COLO668 (cell line): ENCODE results near the gene INPPL1.
"Not testable (repeated sequence)": the region's sequence is repeated elsewhere in the genome, so short reads cannot be mapped to it uniquely, and the experiment has no call there.

ENCODE experiments used
- DNase-seq: peaks from one replicate; lab custom pipeline; 2025; ENCODE audit not compliant: unreplicated experiment; lab: John Stamatoyannopoulos, UW

The INPPL1 gene

GRCh38 chr11:72224564-72225410 is at the start of gene INPPL1:
INPPL1 (plus strand) TSS chr11:72224767; CDS start chr11:72224985, 218 bp downstream.
- DNase-seq: peak; percentile 36

- no peak for DNase-seq
Measured at GRCh38 chr11:72177656-72178055, 46.9 kb upstream of the INPPL1 start.

- no peak for DNase-seq
Measured at GRCh38 chr11:72179049-72179803, 45.3 kb upstream of the INPPL1 start.

GRCh38 chr11:72179804-72180396 is 44.7 kb upstream of the INPPL1 start:
- no peak for DNase-seq

- DNase-seq: not testable (repeated sequence)
Measured at GRCh38 chr11:72180892-72181552, 43.5 kb upstream of the INPPL1 start.

GRCh38 chr11:72181553-72181958 is 43.0 kb upstream of the INPPL1 start:
- not testable (repeated sequence) for DNase-seq

GRCh38 chr11:72188267-72188666 is 36.3 kb upstream of the INPPL1 start:
- DNase-seq: no peak

GRCh38 chr11:72189455-72190250 is 34.9 kb upstream of the INPPL1 start:
- DNase-seq: no peak

GRCh38 chr11:72190631-72191071 is 33.9 kb upstream of the INPPL1 start:
- no peak for DNase-seq

- no peak for DNase-seq
Measured at GRCh38 chr11:72191961-72192381, 32.6 kb upstream of the INPPL1 start, which contains the start of gene FOLR1. FOLR1 (plus strand) TSS chr11:72192140; CDS start chr11:72192174, 34 bp downstream.

- no peak for DNase-seq
Measured at GRCh38 chr11:72195518-72196270, 28.9 kb upstream of the INPPL1 start.

- not testable (repeated sequence) for DNase-seq
Measured at GRCh38 chr11:72201445-72201844, 23.1 kb upstream of the INPPL1 start.

GRCh38 chr11:72202571-72202970 is 22.0 kb upstream of the INPPL1 start:
- no peak for DNase-seq

GRCh38 chr11:72203163-72203562 is 21.4 kb upstream of the INPPL1 start:
- no peak for DNase-seq

- no peak for DNase-seq
Measured at GRCh38 chr11:72204886-72205285, 19.7 kb upstream of the INPPL1 start.

GRCh38 chr11:72206794-72207193 is 17.8 kb upstream of the INPPL1 start:
- DNase-seq: not testable (repeated sequence)

- DNase-seq: no peak
Measured at GRCh38 chr11:72208281-72208680, 16.3 kb upstream of the INPPL1 start.

GRCh38 chr11:72209101-72209500 is 15.5 kb upstream of the INPPL1 start:
- no peak for DNase-seq

GRCh38 chr11:72216638-72217037 is 7.9 kb upstream of the INPPL1 start, which contains the start of gene FOLR2:
FOLR2 (plus strand) TSS chr11:72216794; CDS start chr11:72218585, 1,791 bp downstream.
- no peak for DNase-seq
